Activated T-helper 17 cell treated with anti-CD3 and anti-CD28 coated beads, Interleukin-2, amount 50 U/mL, for 72 hours (primary cell): ENCODE measurements around the gene MYLIP. TPM values are rescaled to one million over a fixed set of nuclear protein-coding genes. Genes with fewer than 3 reads are reported as not detected.

Experiments used
- ATAC-seq: fragments of 150-1000 bp; cut with Tn5 transposase; replicated peaks from 2 replicates; pipeline ENCODE4 v1.10.0; 2021; ENCODE audit warnings: mild to moderate bottlenecking, moderate library complexity
- H3K27ac Mint-ChIP-seq: one replicate; pipeline ENCODE4 v1.8.0; 2022; ENCODE audit warnings: mixed read lengths
- H3K27me3 Mint-ChIP-seq: one replicate; pipeline ENCODE4 v1.8.0; 2022; ENCODE audit warnings: mixed read lengths
- H3K36me3 Mint-ChIP-seq: one replicate; pipeline ENCODE4 v1.8.0; 2022; ENCODE audit warnings: low read depth, mild to moderate bottlenecking, mixed read lengths
- H3K4me1 Mint-ChIP-seq: one replicate; pipeline ENCODE4 v1.8.0; 2022; ENCODE audit warnings: mixed read lengths
- H3K4me3 Mint-ChIP-seq: one replicate; pipeline ENCODE4 v1.8.0; 2022; ENCODE audit warnings: mild to moderate bottlenecking, mixed read lengths
- H3K9me3 Mint-ChIP-seq: one replicate; pipeline ENCODE4 v1.8.0; 2022; ENCODE audit warnings: mixed read lengths
- total RNA-seq, 2 donors: library from RNA; stranded (reverse); gene quantifications; one replicate each; pipeline ENCODE4 v1.2.3, GENCODE V29; 2022

The MYLIP gene
- total RNA-seq, 2 donors from 2014 or later, result 5.4 to 6.0 TPM

- Mint-ChIP-seq H3K4me3 (no peak overlapping the region), H3K27me3 (peaks cover 15% of the 10 kb centered on the region), H3K9me3 (no peaks in the 10 kb centered on the region), H3K4me1 (no peaks in the 10 kb centered on the region), H3K36me3 (no peaks in the 10 kb centered on the region), H3K27ac (no peak overlapping the region)
- no peak for ATAC-seq
Measured at GRCh38 chr6:16124198-16125180, 4.4 kb upstream of the MYLIP start.

GRCh38 chr6:16126056-16126455 lies 2.8 kb upstream of the MYLIP start:
- ATAC-seq, result no peak
- Mint-ChIP-seq H3K36me3 (peaks cover 8% of the 10 kb centered on the region), H3K4me3 (no peak overlapping the region), H3K27me3 (peaks cover 15% of the 10 kb centered on the region), H3K9me3 (no peaks in the 10 kb centered on the region), H3K27ac (no peak overlapping the region), H3K4me1 (no peaks in the 10 kb centered on the region)

DNA sequence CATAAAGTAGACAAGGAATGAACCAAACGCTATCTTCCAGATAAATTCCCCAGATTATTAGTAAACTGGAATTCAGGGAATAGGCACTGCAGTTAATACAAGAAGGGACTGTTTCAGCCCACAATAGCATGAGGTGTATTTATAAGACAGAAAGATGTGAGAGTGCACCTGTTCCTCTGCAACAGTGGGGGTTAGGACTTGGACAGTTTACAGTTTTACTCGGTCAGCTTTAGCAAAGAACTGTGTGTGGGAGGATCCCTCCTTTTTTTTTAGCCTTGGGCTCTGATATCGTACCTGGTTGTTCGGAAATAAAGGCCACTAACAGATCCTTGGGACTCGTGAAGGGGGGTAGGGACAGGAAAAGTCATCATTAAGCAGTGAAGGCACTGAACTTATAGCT lies 2.0 kb upstream of the MYLIP start:
- no peak overlapping the region for H3K4me3 Mint-ChIP-seq
- peaks cover 15% of the 10 kb centered on the region for H3K36me3 Mint-ChIP-seq
- H3K27me3 Mint-ChIP-seq, result peaks cover 15% of the 10 kb centered on the region
- H3K9me3 Mint-ChIP-seq, result no peaks in the 10 kb centered on the region
- no peaks in the 10 kb centered on the region for H3K4me1 Mint-ChIP-seq
- no peak overlapping the region for H3K27ac Mint-ChIP-seq
- no peak for ATAC-seq

DNA sequence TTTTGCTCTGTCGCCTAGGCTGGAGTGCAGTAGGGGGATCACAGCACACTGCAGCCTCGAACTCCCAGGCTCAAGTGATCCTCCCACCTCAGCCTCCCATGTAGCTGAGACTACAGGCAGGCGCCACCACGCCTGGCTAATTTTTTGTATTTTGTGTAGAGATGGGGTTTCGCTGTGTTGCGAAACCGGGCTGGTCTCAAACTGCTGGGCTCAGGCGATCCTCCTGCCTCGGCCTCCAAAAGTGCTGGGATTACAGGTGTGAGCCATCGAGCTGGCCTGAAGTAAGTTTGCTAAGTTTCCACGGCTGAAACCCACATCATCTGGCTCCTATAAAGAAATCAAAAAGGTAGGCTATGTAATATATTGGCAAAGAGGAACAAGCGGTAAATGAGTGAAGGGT lies 1.4 kb upstream of the MYLIP start:
- no peaks in the 10 kb centered on the region for H3K9me3 Mint-ChIP-seq
- H3K4me3 Mint-ChIP-seq, result peak overlapping the region; percentile 94
- no peak overlapping the region for H3K27ac Mint-ChIP-seq
- peaks cover 1% of the 10 kb centered on the region for H3K4me1 Mint-ChIP-seq
- peaks cover 15% of the 10 kb centered on the region for H3K36me3 Mint-ChIP-seq
- ATAC-seq, result no peak
- H3K27me3 Mint-ChIP-seq, result peaks cover 9% of the 10 kb centered on the region

DNA sequence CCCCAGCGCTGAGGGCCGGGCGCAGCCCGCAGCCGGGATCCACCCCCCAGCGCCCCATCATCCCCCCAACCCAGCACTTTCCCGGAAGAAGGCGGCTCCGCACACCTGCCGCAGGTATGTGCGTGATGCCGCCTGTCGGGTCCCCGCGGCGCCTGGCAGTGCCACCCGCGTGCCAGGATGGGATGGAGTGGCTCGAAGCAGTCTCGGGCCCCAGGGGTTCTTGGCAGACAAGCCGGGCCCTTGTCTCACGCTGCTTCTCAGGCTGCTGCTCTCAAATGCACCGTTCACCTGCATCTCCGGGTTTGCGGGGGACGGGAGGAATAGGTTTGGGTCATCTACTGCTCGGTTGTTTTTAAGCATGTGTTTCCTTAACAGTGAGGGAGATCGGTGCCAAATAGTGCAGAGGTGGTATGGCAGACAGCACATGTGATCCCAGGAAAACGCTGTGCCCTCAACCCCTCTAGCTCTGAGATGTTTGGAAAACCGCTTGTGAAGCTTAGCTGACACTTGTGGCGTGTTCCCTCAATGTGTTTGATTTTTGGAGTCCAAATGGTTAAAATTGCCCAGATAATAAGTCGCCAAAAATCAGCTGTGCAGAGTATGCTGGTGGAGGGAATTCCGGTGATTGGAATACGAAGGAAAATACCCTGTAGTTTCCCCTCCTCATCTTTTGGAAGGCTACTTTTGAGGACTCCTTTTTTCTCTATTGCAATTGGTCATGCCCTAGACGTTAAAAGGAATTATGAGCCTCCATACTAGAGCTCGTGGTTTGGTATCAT lies 926 bp downstream of the MYLIP start:
- Mint-ChIP-seq H3K27me3 (peaks cover 4% of the 10 kb centered on the region), H3K36me3 (peaks cover 34% of the 10 kb centered on the region), H3K9me3 (no peaks in the 10 kb centered on the region), H3K4me1 (peaks cover 19% of the 10 kb centered on the region), H3K4me3 (peak overlapping the region; percentile 94), H3K27ac (peak overlapping the region; percentile 72)
- ATAC-seq, result peak; percentile 4

- Mint-ChIP-seq H3K27ac (peak overlapping the region; percentile 72), H3K36me3 (peaks cover 34% of the 10 kb centered on the region), H3K9me3 (no peaks in the 10 kb centered on the region), H3K4me3 (peak overlapping the region; percentile 94), H3K27me3 (peaks cover 4% of the 10 kb centered on the region), H3K4me1 (peaks cover 26% of the 10 kb centered on the region)
- ATAC-seq, result no peak
Measured at GRCh38 chr6:16130437-16130891, 1.6 kb downstream of the MYLIP start.

DNA sequence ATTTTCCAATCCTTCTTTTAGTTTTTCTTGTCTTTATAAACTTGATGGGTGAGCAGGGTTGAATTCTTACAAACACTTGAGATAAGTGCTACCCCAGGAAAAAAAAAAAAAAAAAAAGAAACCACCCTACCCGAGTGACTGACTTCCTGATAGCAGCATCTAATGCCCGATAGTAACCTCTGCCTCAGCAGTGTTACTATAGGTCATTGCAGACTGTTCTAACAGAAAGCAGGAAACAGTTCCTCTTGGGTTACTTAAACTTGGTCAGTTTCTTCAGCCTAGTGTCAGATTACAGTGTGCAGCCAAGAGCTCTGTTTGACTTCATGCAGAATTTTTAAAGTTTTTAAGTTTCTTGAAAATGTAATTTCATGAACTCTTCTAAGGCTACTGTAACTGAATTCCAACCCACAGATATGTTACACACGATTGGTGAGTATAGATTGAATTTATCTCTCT lies 2.1 kb downstream of the MYLIP start:
- H3K27ac Mint-ChIP-seq, result peak overlapping the region; percentile 72
- H3K36me3 Mint-ChIP-seq, result peaks cover 34% of the 10 kb centered on the region
- peak overlapping the region; percentile 94 for H3K4me3 Mint-ChIP-seq
- peaks cover 4% of the 10 kb centered on the region for H3K27me3 Mint-ChIP-seq
- H3K4me1 Mint-ChIP-seq, result peaks cover 27% of the 10 kb centered on the region
- no peaks in the 10 kb centered on the region for H3K9me3 Mint-ChIP-seq
- peak; percentile 65 for ATAC-seq

DNA sequence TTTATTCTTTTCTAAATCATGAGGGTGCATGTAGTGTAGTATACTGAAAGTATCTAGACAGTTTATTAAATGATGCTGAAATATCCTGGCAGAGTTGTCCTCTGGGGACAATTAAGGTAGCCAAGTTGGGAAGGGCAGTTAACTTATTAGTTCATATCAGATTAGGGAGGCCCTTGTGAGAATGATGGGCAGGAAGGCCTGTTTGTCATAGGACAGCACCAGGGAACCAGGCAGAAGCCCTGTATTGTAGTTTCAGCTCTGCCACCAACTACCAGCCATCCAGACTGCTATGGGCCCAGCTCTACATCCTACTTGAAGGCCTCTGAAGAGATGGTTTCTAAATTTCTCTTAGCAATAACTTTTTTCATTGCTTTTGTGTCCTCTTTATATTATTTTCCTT lies 4.0 kb downstream of the MYLIP start:
- peak overlapping the region; percentile 94 for H3K4me3 Mint-ChIP-seq
- peaks cover 43% of the 10 kb centered on the region for H3K4me1 Mint-ChIP-seq
- no peak for ATAC-seq

DNA sequence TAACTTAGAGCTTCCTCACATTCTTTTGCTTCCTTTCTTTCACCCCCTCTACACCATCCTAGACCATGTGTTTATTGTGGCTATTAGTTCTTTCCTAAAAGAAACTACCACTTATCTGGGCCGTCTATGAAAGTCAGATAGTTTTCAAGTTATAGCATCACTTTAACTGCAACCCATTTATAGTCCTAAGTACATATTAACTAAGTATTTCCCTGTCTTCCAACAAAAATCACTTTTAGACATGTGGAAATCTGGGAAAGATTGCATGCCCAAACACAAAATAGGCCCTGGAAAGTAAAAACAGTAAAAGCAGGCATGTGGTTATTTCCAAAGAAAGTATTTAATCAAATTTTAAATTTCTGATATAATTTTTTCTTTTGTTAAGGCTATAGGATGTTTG lies 5.5 kb downstream of the MYLIP start:
- Mint-ChIP-seq H3K27me3 (no peaks in the 10 kb centered on the region), H3K27ac (peak overlapping the region; percentile 64), H3K4me3 (peak overlapping the region; percentile 94), H3K36me3 (peaks cover 44% of the 10 kb centered on the region), H3K4me1 (peaks cover 43% of the 10 kb centered on the region), H3K9me3 (no peaks in the 10 kb centered on the region)
- no peak for ATAC-seq

More for the DNA sequence above, 4.0 kb downstream of the MYLIP start:
- peaks cover 44% of the 10 kb centered on the region for H3K36me3 Mint-ChIP-seq
- peak overlapping the region; percentile 64 for H3K27ac Mint-ChIP-seq
- no peaks in the 10 kb centered on the region for H3K9me3 Mint-ChIP-seq
- no peaks in the 10 kb centered on the region for H3K27me3 Mint-ChIP-seq

DNA sequence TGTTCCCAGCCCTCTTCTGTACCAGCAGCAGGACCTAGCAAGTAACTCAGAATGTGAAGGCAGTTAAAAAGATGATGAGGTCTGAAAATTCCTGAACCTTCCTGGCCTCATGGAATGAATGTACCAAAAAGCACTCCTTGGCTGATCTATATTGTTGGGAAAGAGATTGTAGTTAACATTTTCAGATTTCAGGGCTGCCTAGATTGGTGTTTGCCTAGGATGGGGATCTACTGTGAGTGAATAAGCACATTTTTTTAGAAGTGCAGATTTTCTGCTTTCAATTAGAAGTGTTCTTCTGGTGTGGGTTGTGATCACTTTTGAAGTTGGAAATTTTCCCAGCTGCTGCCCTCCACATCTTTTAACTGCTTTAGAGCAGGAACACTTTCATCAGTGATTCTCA lies 6.2 kb downstream of the MYLIP start:
- Mint-ChIP-seq H3K27ac (peak overlapping the region; percentile 64), H3K36me3 (peaks cover 47% of the 10 kb centered on the region), H3K4me1 (peaks cover 43% of the 10 kb centered on the region), H3K9me3 (no peaks in the 10 kb centered on the region), H3K27me3 (no peaks in the 10 kb centered on the region), H3K4me3 (peak overlapping the region; percentile 94)
- no peak for ATAC-seq

- peaks cover 50% of the 10 kb centered on the region for H3K36me3 Mint-ChIP-seq
- peak; percentile 40 for ATAC-seq
- H3K4me3 Mint-ChIP-seq, result peak overlapping the region; percentile 87
Measured at GRCh38 chr6:16136091-16136490, 7.2 kb downstream of the MYLIP start.

GRCh38 chr6:16136621-16137450 lies 8.0 kb downstream of the MYLIP start:
- peaks cover 48% of the 10 kb centered on the region for H3K4me1 Mint-ChIP-seq
- no peaks in the 10 kb centered on the region for H3K9me3 Mint-ChIP-seq
- H3K36me3 Mint-ChIP-seq, result peaks cover 50% of the 10 kb centered on the region
- peak overlapping the region; percentile 87 for H3K4me3 Mint-ChIP-seq
- no peaks in the 10 kb centered on the region for H3K27me3 Mint-ChIP-seq
- ATAC-seq, result peak; percentile 97
- H3K27ac Mint-ChIP-seq, result peak overlapping the region; percentile 98

More at GRCh38 chr6:16136091-16136490, 7.2 kb downstream of the MYLIP start:
- H3K27me3 Mint-ChIP-seq, result no peaks in the 10 kb centered on the region
- H3K4me1 Mint-ChIP-seq, result peaks cover 48% of the 10 kb centered on the region
- no peaks in the 10 kb centered on the region for H3K9me3 Mint-ChIP-seq
- H3K27ac Mint-ChIP-seq, result peak overlapping the region; percentile 98

GRCh38 chr6:16137451-16137801 lies 8.5 kb downstream of the MYLIP start:
- no peak for ATAC-seq
- Mint-ChIP-seq H3K27me3 (no peaks in the 10 kb centered on the region), H3K9me3 (no peaks in the 10 kb centered on the region), H3K27ac (peak overlapping the region; percentile 98), H3K4me1 (peaks cover 47% of the 10 kb centered on the region), H3K4me3 (peak overlapping the region; percentile 87), H3K36me3 (peaks cover 56% of the 10 kb centered on the region)

DNA sequence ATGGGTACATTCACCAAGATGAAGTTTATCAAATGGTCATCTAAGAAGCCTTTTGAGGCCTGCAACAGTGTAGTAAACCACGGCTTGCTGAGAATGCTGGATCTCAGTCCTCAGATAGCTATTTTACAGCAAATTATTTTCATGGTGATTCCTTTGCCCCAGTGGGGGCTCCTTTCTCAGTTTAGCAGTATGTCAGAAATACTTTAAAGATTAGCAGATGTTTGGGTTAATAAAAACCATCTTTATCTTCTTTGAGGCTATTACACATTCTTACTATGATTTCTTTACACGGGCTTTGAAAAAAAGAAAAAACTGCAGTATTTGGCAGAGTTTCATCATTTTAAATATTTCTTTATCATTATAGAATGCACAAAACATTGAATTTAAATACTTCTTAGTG lies 10.7 kb downstream of the MYLIP start:
- H3K4me3 Mint-ChIP-seq, result no peak overlapping the region
- H3K36me3 Mint-ChIP-seq, result peaks cover 59% of the 10 kb centered on the region
- no peaks in the 10 kb centered on the region for H3K27me3 Mint-ChIP-seq
- H3K4me1 Mint-ChIP-seq, result peaks cover 30% of the 10 kb centered on the region
- H3K9me3 Mint-ChIP-seq, result no peaks in the 10 kb centered on the region
- ATAC-seq, result no peak
- peak overlapping the region; percentile 2 for H3K27ac Mint-ChIP-seq
